ENCODE results near the gene UVRAG. TPM values are rescaled to one million over a fixed set of nuclear protein-coding genes. Genes with fewer than 3 reads are reported as not detected.

Gene UVRAG
- total and polyA plus RNA-seq, 2 of the 4 experiments (the other 2 are of a cell fraction) = 5.6 to 10.9 TPM

GRCh38 chr11:75879737-75880136 is 64.7 kb downstream of the UVRAG start:
- no peak overlapping the region for H4K8ac ChIP-seq (ENCODE audit: low read depth in 2 of 2, low read length in 2 of 2)
- H3K9ac ChIP-seq (ENCODE audit: low read depth, low read length) = no peak overlapping the region
- H3K9me1 ChIP-seq (ENCODE audit: insufficient read depth, low read length) = no peaks in the 10 kb centered on the region
- TF ChIP-seq MAFK (IDR thresholded peaks at IDR 0.05; ENCODE audit: low read depth, low read length) (no peak), RCOR1 (IDR thresholded peaks at IDR 0.05; ENCODE audit: insufficient replicate concordance, low read length) (no peak), ELK1 (IDR thresholded peaks at IDR 0.05; ENCODE audit: borderline replicate concordance, low read depth, low read length) (no peak), BHLHE40 (IDR thresholded peaks at IDR 0.05; ENCODE audit: low read depth, low read length) (no peak), RFX5 (IDR thresholded peaks at IDR 0.05; ENCODE audit: low read depth, low read length) (no peak), POLR2A (IDR thresholded peaks at IDR 0.05; ENCODE audit: low read depth, low read length) (no peak), FOS (IDR thresholded peaks at IDR 0.05; ENCODE audit: low read depth, low read length) (no peak), MXI1 (IDR thresholded peaks at IDR 0.05; ENCODE audit: borderline replicate concordance, low read depth, low read length) (no peak), USF2 (IDR thresholded peaks at IDR 0.05; ENCODE audit: low read depth, low read length) (no peak)
- H2BK5ac ChIP-seq (ENCODE audit: low read depth, low read length, poor library complexity, severe bottlenecking) = no peak overlapping the region
- no peak overlapping the region for H3K18ac ChIP-seq (ENCODE audit: low read depth, low read length)
- no peak overlapping the region for H3K56ac ChIP-seq (ENCODE audit: extremely low read depth, insufficient read depth, low read length)
- intact Hi-C loops (cut with micrococcal nuclease) = no loop called here
- ATAC-seq (ENCODE audit: low read depth) (no peak), DNase-seq (no peak)
- no peak overlapping the region for H3K27ac ChIP-seq (ENCODE audit: insufficient read depth, low read length)
- WGBS, 2 experiments (ENCODE audit: extremely low coverage in 2 of 2, insufficient read length in 1 of 2) = 75% methylated on average over 7 of the region's 9 CpGs; no CpG with 5 or more reads in 1 of the 2 experiments
- H3K4me3 ChIP-seq (ENCODE audit: insufficient read depth, low read depth, low read length) = no peak overlapping the region
- in situ Hi-C loops (cut with MboI; ENCODE audit: low sequenced_read_pairs) = no loop called here
- ChIA-PET POLR2A (ENCODE audit: unreplicated experiment) (no interaction called here), CTCF (no interaction called here)
- H3K27me3 ChIP-seq (ENCODE audit: control insufficient read depth, insufficient read depth, low read length) = no peaks in the 10 kb centered on the region
- no peak overlapping the region for H2BK20ac ChIP-seq (ENCODE audit: low read depth, low read length)
- H3K79me1 ChIP-seq (ENCODE audit: low read depth in 1 of 2, low read length in 2 of 2) = 0 out of 4 replicates have a peak, but pooled peaks cover 0 to 4% of the 10 kb centered on the region in 2 experiments
- BruUV-seq (replicated peaks) = no TSS peak
- H3K4me2 ChIP-seq (ENCODE audit: low read depth, low read length) = no peak overlapping the region
- H4K20me1 ChIP-seq (ENCODE audit: insufficient read depth, low read length) = no peaks in the 10 kb centered on the region; the same call in 1 of the 2 replicates
- no peak overlapping the region for H2AFZ ChIP-seq (replicated peaks; ENCODE audit: low read length, poor library complexity)
- H3K4me1 ChIP-seq (ENCODE audit: control insufficient read depth, insufficient read depth, low read length) = no peaks in the 10 kb centered on the region
- H3K4ac ChIP-seq (ENCODE audit: low read depth, low read length) = no peak overlapping the region
- H2BK120ac ChIP-seq (ENCODE audit: low read depth, low read length) = no peak overlapping the region
- H3K9me3 ChIP-seq (ENCODE audit: control insufficient read depth, insufficient read depth, low read length) = no peaks in the 10 kb centered on the region
- H3K14ac ChIP-seq (replicated peaks; ENCODE audit: low read depth, low read length) = no peak overlapping the region
- dilution Hi-C loops (cut with HindIII; ENCODE audit: low sequenced_read_pairs, unreplicated experiment) = no loop called here
- H3K36me3 ChIP-seq (ENCODE audit: control insufficient read depth, insufficient read depth, low read length) = peaks cover 1% of the 10 kb centered on the region; the same call in 1 of the 2 replicates
- no peak overlapping the region for H2BK15ac ChIP-seq (ENCODE audit: low read depth, low read length)
- no peak overlapping the region for H2AK5ac ChIP-seq (ENCODE audit: low read depth, low read length)
- no peak overlapping the region for H4K5ac ChIP-seq (ENCODE audit: low read depth, low read length)
- no peak overlapping the region for H4K91ac ChIP-seq (ENCODE audit: insufficient read depth, low read depth, low read length)
- H2AK9ac ChIP-seq (replicated peaks; ENCODE audit: low read depth, low read length, poor library complexity) = no peak overlapping the region
- no peak overlapping the region for H3K23ac ChIP-seq (ENCODE audit: low read depth, low read length)

Data from IMR-90 (cell line).